HG02610 (cell line): Measurements from ENCODE around the gene KRT86.
"Not testable (repeated sequence)": the region's sequence is repeated elsewhere in the genome, so short reads cannot be mapped to it uniquely, and the experiment has no call there.

Source experiments
- ATAC-seq: cut with Tn5 transposase; IDR thresholded peaks from one replicate; pipeline ENCODE4 v1.9.1; 2021; ENCODE audit warnings: mild to moderate bottlenecking, moderate library complexity; ENCODE audit not compliant: unreplicated experiment

The KRT86 gene

DNA sequence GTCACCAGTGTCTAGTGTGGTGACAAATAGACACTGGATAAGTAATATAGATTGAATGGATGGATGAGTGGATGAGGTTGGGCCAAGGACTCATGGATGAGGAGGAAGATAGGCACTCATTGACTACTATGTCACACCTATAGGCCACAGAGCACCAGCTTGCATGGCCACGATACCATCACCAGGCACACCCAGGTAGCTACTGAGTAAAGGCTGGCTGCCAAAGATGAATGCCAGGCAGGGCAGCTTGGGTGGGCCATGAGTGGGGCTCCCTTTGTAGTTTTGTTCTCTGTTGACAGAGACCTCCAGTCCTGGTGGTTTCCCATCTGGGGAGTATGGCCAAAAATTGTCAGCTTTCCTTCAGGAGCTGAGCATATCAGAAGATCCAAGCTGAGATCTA lies 57.9 kb downstream of the KRT86 start:
- no peak for ATAC-seq

DNA sequence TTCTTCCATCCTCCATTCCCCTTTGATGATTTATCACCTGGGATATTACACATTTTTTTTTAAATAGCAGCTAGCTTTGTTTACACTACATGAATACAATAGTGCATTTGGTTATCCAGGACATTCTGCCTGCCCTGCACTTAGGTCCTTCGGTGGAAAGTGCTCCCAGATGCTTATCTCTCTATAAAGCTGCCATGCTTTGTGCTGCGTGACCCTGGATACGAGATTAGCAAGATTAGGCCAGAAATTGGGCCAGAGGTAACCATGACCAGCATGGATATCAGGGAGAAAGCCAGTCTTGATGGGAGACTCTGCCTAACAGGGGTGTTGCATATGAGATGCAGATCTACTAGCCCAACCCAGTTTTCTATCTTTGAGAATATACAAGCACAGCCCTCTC lies 58.9 kb downstream of the KRT86 start:
- ATAC-seq = no peak

DNA sequence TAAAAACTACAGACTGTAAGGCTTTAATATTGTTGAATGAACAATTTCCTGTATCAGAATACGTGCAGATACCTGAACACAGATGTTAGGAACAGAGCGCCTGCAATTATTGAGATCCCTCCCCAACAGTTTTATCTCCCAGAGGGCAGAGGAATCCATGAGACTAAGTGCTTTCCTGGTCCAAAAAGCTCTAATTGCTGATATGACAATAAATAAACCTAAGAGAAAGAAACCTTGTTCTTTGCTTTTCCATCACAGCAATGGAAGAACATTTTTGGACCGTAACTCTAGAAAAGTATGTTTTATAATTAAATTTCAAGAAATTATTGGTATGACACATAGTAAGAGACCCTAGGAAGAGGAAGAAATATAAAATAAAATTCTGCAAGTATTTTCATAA lies 59.7 kb downstream of the KRT86 start:
- no peak for ATAC-seq

DNA sequence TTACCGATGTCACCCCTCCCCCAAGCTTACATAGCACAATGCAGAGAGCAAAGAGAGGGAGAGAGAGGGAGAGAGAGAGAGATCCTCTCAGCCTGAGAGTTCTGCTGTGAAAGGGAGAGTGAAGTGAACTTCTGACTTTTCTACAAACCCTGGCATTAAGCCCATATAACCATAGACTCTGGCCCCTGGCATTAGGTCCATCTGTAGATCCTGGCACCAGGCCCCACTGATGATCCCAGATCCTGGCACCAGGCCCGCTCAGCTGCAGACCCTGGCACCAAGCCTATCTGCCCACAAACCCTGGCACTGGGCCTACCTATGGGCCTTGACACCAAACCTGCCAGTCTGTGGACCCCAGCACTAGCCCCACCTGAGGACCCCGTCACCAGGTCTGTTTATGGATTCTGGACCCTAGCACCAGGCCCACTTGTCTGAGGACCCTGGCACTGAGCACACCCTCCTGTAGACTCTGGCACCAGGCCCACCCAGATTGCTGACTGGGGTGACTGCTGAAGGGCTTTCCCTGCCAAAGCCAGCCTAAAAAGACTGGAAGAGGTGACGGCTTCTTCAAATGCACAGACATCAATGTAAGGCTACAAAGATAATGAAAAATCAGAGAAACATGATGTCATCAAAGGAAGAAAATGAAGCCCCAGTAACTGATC lies 61.3 kb downstream of the KRT86 start:
- ATAC-seq = no peak

DNA sequence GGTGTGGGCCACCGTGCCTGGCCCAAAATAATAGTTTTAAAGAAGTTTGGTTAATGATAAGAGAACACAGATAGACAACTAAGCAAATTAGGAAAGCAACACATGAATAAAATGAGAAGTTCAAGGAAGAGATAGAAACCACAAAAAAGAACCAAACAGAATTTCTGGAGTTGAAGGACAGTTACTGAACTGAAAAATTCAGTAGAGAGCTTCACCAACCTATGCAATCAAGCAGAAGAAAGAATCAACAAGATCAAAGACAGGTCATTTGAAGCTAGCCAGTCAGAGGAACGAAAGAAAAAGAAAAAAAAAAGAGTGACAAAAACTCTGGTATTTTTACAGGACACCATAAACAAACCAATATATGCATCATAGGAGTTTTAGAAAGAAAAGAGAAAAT lies 62.2 kb downstream of the KRT86 start:
- ATAC-seq = no peak

DNA sequence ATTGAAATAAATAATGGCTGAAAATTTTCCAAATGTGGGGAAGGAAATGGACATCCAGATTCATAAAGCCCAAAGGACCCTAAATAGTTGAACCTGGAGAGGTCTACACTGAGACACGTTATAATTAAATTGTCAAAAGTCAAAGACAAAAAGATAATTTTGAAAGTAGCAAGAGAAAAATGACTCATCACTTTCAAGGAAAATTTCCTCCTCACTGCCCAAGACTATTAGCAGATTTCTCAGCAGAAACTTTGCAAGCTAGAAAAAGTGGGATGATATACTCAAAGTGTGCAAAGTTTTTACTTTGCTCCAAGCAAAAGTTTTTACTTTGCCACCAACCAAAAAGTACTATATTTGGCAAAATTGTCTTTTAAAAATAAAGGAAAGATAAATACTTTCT lies 62.6 kb downstream of the KRT86 start:
- no peak for ATAC-seq

DNA sequence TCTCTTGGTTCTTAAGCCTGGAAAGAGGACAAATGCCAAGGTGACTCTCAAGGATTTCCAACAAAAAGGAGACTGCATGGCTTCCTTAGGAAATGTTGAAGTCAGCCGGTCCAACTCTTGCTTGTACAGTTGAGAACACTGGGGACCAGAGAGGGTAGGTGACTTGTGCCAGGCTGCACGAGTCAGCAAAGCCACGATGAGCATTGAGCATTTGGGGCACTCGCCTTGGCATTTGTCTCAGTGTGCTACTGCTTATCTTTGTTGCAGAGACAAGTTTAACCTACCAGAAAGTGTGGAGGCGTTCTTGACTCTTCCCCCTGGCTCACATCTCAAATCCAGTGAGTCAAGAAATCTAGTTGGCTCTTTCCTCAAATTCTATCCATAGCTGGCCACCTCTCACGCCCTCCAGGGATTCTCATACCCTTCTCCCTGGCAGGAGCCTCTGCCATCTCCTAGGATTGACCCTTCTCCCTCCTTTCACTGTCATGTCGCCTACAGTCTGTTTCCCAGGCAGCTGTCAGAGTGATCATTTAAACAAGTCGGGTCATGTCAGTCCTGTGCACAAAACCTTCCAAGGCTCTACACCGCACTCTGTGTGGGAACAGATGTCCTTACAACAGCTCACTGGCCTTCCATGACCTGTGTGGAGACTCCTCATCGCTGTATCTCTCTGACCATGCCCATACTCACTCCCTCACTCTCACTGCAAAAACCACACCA lies 64.0 kb downstream of the KRT86 start:
- ATAC-seq = no peak

DNA sequence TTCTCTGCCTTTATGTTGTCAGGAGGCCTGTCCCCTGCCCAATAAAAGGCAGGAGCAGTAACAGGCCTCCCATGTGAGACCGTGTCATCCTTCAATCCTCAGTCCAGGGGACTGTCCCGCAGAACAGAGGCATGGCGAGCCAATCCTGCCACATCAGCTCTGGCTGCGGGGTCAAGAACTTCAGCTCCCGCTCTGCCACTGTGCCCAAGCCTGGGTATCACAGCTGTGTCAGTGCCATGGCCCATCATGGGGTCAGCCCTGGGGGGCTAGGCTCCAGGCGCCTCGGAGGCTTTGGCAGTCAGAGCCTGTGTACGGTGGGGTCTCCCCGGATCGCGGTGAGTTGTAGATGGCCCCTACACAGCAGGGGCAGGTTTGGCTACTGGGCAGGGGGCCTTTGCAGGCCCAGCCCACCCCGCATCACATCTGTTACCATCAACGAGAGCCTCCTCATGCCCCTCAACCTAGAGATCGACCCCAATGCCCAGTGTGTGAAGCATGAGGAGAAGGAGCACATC lies 66.7 kb downstream of the KRT86 start:
- no peak for ATAC-seq

DNA sequence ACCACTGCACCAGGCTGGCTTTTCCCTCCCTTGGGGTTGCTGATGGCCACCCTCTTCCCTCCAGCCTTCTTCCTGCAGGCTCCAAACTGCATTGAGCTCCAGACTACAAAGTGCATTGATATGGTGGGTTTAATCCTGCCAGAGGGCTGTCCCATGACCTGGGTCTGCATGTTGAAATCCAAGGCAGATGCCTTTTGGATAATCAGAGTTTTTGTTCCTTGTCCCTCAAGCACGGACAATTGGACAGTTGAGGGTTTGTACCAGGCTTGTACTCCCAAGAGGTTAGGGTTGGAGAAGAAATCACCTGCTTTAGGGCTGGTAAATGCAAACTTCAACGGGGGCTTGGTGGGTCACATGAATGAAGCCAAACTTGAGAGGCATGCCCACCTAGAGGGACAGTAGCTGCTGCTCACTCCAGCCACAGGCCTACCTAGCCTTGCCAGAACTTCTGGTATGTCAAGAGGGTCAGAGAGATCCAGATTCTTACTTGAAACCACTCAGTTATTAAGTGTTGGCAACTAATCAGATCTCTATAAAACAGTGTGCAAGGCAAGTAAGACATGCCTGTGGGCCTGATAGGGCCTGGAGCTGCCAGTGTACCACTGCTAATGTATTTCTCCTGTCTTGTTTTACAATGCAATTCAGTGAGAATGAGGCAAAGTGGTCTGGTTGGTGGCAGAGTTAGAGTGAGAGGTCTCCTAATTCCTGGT lies 68.5 kb downstream of the KRT86 start:
- no peak for ATAC-seq

DNA sequence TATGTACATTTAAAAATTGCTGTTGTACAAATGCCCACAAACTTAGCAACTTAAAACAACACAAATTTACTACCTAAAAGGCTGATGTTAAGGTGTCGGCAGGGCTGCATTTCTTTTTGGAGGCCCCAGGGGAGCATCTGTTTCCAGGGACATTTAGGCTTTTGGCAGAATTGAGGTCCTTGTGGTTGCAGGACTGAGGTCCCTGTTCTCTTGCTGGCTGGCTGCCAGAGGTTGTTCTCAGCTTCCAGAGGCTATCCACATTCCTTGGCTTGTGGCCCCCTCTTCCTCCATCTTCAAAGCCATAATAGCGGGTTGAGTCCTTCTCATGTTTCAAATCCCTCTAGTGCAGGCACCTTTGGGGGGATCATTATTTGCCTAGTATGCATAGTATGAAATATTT lies 69.1 kb downstream of the KRT86 start:
- ATAC-seq = no peak

DNA sequence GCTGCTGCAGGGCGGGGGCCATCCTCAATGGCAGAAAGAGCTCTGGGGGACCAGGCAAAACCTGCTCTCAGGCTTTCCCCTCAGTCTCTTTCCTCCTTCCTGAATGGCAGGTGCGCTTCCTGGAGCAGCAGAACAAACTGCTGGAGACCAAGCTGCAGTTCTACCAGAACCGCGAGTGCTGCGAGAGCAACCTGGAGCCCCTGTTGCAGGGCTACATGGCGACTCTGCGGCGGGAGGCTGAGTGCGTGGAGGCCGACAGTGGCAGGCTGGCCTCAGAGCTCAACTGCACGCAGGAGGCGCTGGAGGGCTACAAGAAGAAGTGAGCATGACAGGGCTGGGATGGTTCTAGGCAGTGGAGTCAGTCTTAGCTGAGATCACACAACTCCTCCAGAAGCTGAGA lies 69.7 kb downstream of the KRT86 start:
- ATAC-seq = no peak

DNA sequence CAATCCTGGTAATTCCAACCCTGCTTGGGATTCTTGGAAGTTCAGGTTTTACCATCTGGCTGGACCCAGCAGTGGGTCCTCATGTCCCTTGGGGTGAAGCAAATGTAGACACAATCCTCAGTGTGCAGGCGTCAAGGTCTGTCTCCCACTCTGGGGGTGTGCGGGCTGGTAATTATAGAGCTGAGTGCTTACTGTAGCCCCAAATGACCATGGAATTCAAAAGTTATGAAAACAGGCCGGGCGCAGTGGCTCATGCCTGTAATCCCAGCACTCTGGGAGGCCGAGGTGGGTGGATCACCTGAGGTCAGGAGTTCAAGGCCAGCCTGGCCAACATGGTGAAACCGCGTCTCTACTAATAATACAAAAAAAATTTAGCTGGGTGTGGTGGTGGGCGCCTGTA lies 70.6 kb downstream of the KRT86 start:
- ATAC-seq = not testable (repeated sequence)

DNA sequence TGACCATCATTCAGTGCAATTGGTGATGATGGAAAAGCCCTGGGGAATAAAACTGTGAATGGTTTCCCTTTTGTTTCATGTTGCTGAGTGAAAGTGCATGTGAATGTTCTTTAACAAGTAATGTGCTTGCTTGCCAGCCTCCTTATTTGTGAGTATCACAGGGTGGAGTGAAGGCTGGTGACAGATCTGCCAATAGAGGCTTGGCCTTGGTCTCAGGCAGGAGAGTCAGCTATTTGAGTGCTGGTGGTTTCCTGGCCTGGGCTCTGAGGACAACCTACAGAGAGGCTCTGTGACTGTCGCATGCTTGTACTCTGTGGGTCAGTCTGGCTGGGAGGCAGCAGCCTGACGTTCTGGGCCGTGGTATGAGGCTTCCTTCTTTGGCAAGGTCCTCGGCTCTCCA lies 72.1 kb downstream of the KRT86 start:
- ATAC-seq = no peak

DNA sequence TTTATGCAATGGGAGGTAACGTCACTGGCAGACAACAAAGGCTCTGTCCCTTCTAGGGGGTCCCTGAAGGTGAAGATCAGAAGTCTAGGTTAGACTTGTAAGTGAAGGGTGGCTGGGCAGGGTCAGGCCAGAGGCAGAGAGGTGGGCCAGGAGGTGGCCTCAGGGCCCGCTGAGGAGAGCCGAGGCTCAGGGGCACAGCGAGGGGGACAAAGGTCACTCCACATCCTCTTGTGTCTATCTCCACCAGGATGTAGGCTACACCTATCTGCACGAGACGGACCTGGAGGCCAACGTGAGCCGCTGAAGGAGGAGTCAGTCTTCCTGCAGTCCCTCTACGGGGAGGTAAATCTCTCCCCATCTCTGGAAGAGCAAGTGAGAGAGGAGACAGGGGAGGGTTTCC lies 72.6 kb downstream of the KRT86 start:
- no peak for ATAC-seq

DNA sequence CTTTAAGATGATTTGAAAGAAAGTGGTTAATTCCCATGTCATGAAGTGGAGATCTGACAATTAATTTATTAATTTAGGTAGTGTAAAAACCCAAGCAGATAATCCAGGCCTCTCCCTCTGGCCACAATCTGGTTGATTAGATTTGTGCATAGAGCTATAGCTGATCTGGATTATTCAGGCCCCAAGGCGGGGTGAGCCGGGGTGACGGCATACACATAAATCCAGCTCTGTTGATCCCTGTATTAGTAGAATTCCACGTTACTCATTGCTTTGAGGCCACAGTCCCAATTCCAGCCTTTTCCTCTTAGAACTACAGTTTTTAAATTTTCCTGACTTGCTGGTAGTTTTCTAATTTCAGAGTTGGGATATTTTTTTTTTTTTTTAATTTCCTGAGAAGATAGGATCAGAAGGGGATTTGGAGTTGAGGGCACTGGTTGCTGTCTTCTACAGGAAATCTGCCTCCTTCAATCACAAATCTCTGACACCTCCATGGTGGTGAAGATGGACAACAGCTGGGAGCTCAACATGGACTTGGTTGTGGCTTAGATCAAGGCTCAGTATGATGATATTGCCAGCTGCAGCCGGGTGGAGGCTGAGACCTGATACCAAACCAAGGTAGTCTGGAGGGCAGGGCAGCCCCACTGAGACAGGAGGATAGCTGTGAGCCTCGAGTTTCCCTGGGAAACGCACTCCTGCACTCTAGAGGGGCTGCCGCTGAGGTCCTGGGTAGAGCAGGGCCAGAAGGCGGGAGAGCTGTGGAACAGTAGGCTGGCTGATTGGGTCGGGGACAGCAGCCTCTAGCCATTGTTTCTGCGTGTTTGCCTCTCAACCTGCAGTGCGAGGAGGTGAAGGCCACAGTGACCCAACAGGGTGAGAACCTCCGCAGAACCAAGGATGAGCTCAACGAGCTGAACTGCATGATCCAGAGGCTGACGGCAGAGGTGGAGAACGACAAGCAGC lies 73.4 kb downstream of the KRT86 start:
- ATAC-seq = no peak

DNA sequence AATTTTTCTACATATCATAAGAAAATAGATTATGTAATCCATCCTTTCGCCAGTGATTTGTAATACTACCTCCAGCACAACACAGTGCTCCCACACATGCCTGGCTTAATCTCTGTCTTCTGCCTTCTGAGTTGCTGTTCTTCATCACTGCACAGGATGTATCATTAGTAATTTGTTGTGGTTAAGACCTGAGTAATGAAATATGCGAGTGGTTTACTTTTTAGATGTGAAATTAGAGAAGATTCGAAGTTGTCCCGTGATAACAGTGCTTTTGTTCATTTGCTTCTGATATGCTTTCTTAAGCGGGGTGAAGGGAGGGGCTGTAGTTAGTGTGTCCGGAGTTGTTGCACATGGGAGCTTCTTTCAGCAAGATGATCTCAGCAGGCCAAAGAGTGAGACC lies 74.8 kb downstream of the KRT86 start:
- no peak for ATAC-seq

DNA sequence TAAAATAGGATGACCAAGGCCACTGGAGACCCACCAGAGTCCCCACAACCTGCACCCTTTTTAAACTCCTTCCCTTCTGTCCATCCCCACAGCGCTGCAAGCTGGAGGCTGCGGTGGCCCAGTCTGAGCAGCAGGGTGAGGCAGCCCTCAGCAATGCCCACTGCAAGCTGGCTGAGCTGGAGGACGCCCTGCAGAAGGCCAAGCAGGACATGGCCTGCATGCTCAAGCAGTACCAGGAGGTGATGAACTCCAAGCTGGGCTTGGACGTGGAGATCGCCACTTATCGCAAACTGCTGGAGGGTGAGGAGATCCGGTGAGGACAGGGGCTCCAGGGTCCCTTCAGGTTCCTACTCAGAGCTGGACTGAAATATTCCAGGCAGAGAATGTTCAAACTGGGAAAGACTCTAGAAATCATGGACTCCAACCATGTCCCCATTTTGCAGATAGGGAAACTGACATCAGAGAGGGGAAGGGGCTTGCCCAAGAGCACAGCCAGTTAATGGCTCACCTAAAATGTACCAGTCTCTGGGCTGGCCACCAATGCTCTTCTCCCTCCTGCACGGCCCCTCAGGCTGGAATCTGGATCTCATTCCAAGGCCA lies 75.7 kb downstream of the KRT86 start:
- no peak for ATAC-seq

DNA sequence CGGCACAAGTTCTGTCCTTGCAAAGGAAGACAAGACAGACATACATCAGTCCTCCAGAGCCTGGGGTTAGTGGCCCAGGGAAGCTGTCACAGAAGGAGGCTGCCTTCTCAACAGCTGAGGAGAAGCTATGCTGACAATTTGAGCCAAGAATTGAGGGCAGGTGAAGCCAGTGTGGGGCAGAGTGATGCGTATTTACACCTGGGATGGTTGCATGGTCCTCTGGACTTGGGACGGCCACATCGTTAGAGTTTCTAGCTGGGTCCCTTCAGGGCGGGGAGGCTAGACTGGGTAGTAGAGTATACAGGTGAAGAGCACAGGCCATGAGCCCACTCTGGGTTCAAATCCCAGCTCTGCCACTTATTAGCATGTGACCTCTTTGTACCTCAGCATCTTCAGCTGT lies 76.3 kb downstream of the KRT86 start:
- no peak for ATAC-seq

DNA sequence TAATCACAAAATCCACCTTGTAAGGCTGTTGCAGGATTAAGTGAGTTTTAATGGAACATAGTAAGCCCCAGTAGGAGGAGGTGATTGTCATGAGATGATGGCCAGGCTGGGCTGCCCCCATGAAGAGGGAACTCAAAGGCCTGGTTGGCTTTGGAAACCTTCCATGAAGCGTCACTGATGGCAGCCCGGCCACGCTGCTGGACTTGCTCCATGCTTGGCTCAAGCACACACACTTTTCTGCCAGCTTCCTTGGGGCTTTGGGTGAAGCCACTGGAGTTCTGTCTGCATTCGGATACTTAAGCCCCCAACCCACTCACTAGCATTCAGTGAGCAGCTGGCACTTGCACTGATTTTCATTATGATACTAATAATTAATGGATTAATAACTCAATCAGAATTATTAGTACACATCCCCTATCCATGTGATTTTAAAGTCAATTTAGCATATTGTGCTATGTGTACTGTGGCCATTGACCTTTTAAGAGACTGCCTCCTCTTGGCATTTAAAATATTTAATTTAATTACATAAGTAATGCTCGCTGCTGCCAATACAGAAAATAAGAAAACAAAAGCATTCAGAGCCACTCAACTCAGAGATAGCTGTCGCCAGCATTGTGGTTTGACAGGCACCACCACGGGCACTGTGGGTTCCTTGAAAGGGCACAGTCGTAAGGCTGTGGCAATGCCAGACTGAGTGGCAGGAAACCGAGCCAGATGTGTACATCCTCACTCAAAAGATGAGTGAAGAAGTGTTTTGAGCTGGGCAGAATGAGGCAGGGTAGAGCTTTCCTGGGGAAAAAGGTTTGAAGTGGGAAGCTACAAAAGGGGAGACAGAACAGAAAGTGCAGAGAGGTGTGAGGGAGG lies 77.0 kb downstream of the KRT86 start:
- ATAC-seq = no peak

DNA sequence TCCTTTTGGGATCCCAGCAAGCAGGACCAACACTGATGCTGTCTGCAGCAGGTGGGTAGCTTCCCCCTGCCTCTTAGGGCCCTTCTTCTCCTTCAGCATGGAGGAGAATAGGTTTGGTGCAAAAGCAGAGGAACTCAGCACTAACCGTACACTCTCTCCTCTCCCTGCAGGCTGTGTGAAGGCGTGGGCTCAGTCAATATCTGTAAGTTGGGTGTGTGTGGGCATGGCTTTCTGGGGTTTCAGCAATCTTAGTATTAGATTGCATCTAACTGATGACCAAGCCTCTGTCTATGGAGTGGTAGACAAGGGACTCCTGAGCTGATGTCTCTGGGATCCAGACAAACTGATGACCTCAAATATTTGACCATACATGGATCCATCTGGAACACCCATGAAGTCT lies 78.5 kb downstream of the KRT86 start:
- no peak for ATAC-seq
